K562 (cell line): ENCODE measurements around the gene CD274.

Source experiments
- ATF7 ChIP-seq: fragments of 450-650 bp; IDR thresholded peaks from 2 replicates; pipeline ENCODE4 v1.7.1; 2014; ENCODE audit warnings: mild to moderate bottlenecking, moderate library complexity
- ETV5 ChIP-seq: sonication (generic); formaldehyde crosslinking; IDR thresholded peaks from 2 replicates; pipeline ENCODE4 v1.4.0; 2020; ENCODE audit warnings: low read depth, mild to moderate bottlenecking, missing genetic modification reagents
- EZH2 ChIP-seq: IDR thresholded peaks from 2 replicates; pipeline ENCODE4 v1.6.1; 2012; ENCODE audit warnings: low read depth, mild to moderate bottlenecking, inconsistent platforms, low read length, borderline replicate concordance
- HCFC1 ChIP-seq: IDR thresholded peaks from 2 replicates; pipeline ENCODE4 v1.6.1; 2012; ENCODE audit warnings: low read depth, low read length, improper control_type of control experiment
- MAZ ChIP-seq, 2 experiments: fragments of 450-650 bp in 1 of 2; sonication (generic) in 1 of 2; formaldehyde crosslinking; IDR thresholded peaks in 1 of 2; conservative IDR thresholded peaks in 1 of 2; 2 replicates each; pipeline versions ENCODE4 v1.4.0 to v1.5.0; 2020; ENCODE audit warnings: mild to moderate bottlenecking in 1 of 2, missing genetic modification reagents in 1 of 2
- NFRKB ChIP-seq: fragments of 450-650 bp; IDR thresholded peaks from 2 replicates; pipeline ENCODE4 v1.6.1; 2016; ENCODE audit warnings: low read depth
- POLR2A ChIP-seq: fragments of 450-650 bp; conservative IDR thresholded peaks from 2 replicates; pipeline ENCODE4 v1.6.1; 2016
- TCF3 ChIP-seq: sonication (generic); formaldehyde crosslinking; IDR thresholded peaks from 2 replicates; pipeline ENCODE4 v1.4.0; 2020; ENCODE audit warnings: mild to moderate bottlenecking, missing genetic modification reagents
- TF ChIP-seq, protein P1 (sequence below), 2 experiments: fragments of 450-650 bp in 1 of 2; sonication (generic) in 1 of 2; formaldehyde crosslinking in 1 of 2; IDR thresholded peaks; 2 replicates each; pipeline versions ENCODE4 v1.7.1 to v1.9.0; 2016 to 2022; ENCODE audit warnings: inconsistent platforms in 1 of 2, mild to moderate bottlenecking in 1 of 2, missing genetic modification reagents in 1 of 2
- TF ChIP-seq, protein P2 (sequence below): fragments of 450-650 bp; formaldehyde crosslinking; IDR thresholded peaks from 2 replicates; pipeline ENCODE4 v1.4.0; 2022; ENCODE audit warnings: missing genetic modification characterization
- TF ChIP-seq, protein P3 (sequence below): sonication (generic); formaldehyde crosslinking; IDR thresholded peaks from 2 replicates; pipeline ENCODE4 v1.8.0; 2022; ENCODE audit warnings: mild to moderate bottlenecking, missing genetic modification reagents

GRCh38 chr9:5449521-5450358, 602 bp upstream of the CD274 start:
- no peak for TF ChIP-seq NFRKB
- TF ChIP-seq, protein P1, sequence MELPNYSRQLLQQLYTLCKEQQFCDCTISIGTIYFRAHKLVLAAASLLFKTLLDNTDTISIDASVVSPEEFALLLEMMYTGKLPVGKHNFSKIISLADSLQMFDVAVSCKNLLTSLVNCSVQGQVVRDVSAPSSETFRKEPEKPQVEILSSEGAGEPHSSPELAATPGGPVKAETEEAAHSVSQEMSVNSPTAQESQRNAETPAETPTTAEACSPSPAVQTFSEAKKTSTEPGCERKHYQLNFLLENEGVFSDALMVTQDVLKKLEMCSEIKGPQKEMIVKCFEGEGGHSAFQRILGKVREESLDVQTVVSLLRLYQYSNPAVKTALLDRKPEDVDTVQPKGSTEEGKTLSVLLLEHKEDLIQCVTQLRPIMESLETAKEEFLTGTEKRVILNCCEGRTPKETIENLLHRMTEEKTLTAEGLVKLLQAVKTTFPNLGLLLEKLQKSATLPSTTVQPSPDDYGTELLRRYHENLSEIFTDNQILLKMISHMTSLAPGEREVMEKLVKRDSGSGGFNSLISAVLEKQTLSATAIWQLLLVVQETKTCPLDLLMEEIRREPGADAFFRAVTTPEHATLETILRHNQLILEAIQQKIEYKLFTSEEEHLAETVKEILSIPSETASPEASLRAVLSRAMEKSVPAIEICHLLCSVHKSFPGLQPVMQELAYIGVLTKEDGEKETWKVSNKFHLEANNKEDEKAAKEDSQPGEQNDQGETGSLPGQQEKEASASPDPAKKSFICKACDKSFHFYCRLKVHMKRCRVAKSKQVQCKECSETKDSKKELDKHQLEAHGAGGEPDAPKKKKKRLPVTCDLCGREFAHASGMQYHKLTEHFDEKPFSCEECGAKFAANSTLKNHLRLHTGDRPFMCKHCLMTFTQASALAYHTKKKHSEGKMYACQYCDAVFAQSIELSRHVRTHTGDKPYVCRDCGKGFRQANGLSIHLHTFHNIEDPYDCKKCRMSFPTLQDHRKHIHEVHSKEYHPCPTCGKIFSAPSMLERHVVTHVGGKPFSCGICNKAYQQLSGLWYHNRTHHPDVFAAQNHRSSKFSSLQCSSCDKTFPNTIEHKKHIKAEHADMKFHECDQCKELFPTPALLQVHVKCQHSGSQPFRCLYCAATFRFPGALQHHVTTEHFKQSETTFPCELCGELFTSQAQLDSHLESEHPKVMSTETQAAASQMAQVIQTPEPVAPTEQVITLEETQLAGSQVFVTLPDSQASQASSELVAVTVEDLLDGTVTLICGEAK (IDR thresholded peaks at IDR 0.05) = no peak
- TF ChIP-seq, protein P1 (CRISPR knock-in tag; IDR thresholded peaks at IDR 0.05) = no peak
- no peak for TF ChIP-seq POLR2A
- TF ChIP-seq ETV5 (CRISPR knock-in tag) = no peak
- TF ChIP-seq, protein P2, sequence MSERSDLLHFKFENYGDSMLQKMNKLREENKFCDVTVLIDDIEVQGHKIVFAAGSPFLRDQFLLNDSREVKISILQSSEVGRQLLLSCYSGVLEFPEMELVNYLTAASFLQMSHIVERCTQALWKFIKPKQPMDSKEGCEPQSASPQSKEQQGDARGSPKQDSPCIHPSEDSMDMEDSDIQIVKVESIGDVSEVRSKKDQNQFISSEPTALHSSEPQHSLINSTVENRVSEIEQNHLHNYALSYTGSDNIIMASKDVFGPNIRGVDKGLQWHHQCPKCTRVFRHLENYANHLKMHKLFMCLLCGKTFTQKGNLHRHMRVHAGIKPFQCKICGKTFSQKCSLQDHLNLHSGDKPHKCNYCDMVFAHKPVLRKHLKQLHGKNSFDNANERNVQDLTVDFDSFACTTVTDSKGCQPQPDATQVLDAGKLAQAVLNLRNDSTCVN = no peak
- TF ChIP-seq, protein P3, sequence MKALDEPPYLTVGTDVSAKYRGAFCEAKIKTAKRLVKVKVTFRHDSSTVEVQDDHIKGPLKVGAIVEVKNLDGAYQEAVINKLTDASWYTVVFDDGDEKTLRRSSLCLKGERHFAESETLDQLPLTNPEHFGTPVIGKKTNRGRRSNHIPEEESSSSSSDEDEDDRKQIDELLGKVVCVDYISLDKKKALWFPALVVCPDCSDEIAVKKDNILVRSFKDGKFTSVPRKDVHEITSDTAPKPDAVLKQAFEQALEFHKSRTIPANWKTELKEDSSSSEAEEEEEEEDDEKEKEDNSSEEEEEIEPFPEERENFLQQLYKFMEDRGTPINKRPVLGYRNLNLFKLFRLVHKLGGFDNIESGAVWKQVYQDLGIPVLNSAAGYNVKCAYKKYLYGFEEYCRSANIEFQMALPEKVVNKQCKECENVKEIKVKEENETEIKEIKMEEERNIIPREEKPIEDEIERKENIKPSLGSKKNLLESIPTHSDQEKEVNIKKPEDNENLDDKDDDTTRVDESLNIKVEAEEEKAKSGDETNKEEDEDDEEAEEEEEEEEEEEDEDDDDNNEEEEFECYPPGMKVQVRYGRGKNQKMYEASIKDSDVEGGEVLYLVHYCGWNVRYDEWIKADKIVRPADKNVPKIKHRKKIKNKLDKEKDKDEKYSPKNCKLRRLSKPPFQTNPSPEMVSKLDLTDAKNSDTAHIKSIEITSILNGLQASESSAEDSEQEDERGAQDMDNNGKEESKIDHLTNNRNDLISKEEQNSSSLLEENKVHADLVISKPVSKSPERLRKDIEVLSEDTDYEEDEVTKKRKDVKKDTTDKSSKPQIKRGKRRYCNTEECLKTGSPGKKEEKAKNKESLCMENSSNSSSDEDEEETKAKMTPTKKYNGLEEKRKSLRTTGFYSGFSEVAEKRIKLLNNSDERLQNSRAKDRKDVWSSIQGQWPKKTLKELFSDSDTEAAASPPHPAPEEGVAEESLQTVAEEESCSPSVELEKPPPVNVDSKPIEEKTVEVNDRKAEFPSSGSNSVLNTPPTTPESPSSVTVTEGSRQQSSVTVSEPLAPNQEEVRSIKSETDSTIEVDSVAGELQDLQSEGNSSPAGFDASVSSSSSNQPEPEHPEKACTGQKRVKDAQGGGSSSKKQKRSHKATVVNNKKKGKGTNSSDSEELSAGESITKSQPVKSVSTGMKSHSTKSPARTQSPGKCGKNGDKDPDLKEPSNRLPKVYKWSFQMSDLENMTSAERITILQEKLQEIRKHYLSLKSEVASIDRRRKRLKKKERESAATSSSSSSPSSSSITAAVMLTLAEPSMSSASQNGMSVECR (CRISPR knock-in tag) = no peak
- TF ChIP-seq EZH2 = no peak
- TF ChIP-seq ATF7 = no peak
- no peak for TF ChIP-seq TCF3 (CRISPR knock-in tag)
- TF ChIP-seq HCFC1 = no peak
- no peak for TF ChIP-seq MAZ (CRISPR knock-in tag; conservative IDR thresholded peaks at IDR 0.05 in 1 of 2, IDR thresholded peaks at IDR 0.05 in 1 of 2)
